HG03575 (cell line): ENCODE data around the gene HSD17B1.

Experiments
- ATAC-seq: cut with Tn5 transposase; IDR thresholded peaks from one replicate; pipeline ENCODE4 v1.9.1; 2021; ENCODE audit not compliant: unreplicated experiment, insufficient number of reproducible peaks, low FRiP score; ENCODE audit errors: extremely low read depth

HSD17B1 gene

GRCh38 chr17:42584880-42585279 is 32.2 kb downstream of the HSD17B1 start:
- no peak for ATAC-seq

- ATAC-seq: no peak
Observed at GRCh38 chr17:42585353-42585752, 32.6 kb downstream of the HSD17B1 start.

- no peak for ATAC-seq
Observed at GRCh38 chr17:42586514-42587230, 33.9 kb downstream of the HSD17B1 start.

- no peak for ATAC-seq
Observed at GRCh38 chr17:42590886-42591285, 38.2 kb downstream of the HSD17B1 start.

- no peak for ATAC-seq
Observed at GRCh38 chr17:42591411-42591810, 38.7 kb downstream of the HSD17B1 start.

- no peak for ATAC-seq
Observed at GRCh38 chr17:42596386-42596785, 43.7 kb downstream of the HSD17B1 start.

GRCh38 chr17:42598905-42599304 is 46.2 kb downstream of the HSD17B1 start:
- ATAC-seq: no peak

- ATAC-seq: no peak
Observed at GRCh38 chr17:42603318-42603717, 50.6 kb downstream of the HSD17B1 start.
